ENCODE data around the gene FGFR2. TPM values are rescaled to one million over a fixed set of nuclear protein-coding genes. Genes with fewer than 3 reads are reported as not detected.

Gene FGFR2
- total RNA-seq, 1 experiment from 2014 or later = 135 TPM

DNA sequence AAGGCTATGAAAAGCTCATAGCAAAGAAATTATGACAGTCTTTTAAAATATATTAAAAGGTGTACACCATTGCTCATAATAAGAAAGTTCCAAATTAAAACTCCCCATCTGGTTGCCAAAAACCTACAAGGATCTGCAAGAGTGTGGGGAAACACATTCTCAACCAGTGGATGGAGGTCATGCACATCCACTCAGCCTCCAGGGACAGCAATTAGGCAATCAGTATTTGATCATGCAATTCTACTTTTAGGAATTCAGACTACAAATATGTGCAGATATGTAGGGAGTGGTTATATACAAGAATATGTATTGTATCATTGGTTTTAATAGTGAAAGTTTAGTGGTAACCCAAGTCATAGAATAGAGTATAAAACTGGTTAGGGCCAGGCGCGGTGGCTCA lies 157.8 kb downstream of the FGFR2 start:
- no CpG with 5 or more reads among the region's 2 CpGs for WGBS (ENCODE audit: extremely low coverage, insufficient read length, low lambda C conversion rate)
- Mint-ChIP-seq H3K4me1 (peaks cover 28 to 29% of the 10 kb centered on the region in 2 experiments), H3K27ac (no peak overlapping the region), H3K4me3 (no peak overlapping the region), H3K36me3 (ENCODE audit: insufficient read depth in 1 of 3, low read depth in 3 of 3) (no peaks in the 10 kb centered on the region), H3K9me3 (no peaks in the 10 kb centered on the region), H3K27me3 (ENCODE audit: low read depth) (peaks cover 2% of the 10 kb centered on the region)
- no peak overlapping the region for H2BK5ac ChIP-seq (ENCODE audit: insufficient read length, low read length)
- no peak overlapping the region for H2BK20ac ChIP-seq (ENCODE audit: low read depth, low read length, poor library complexity, severe bottlenecking)
- H4K20me1 ChIP-seq (ENCODE audit: control insufficient read depth, insufficient read depth, insufficient read length) = no peaks in the 10 kb centered on the region
- H3K23me2 ChIP-seq (ENCODE audit: insufficient read length, low read depth, low read length, poor library complexity, severe bottlenecking) = no peaks in the 10 kb centered on the region
- H3K4me1 ChIP-seq (ENCODE audit: insufficient read depth, low read length) = no peaks in the 10 kb centered on the region
- no peaks in the 10 kb centered on the region for H3K79me2 ChIP-seq (ENCODE audit: insufficient read depth, low read length)
- no peak overlapping the region for H2BK12ac ChIP-seq (ENCODE audit: insufficient read length, low read depth, low read length)
- H3K56ac ChIP-seq (ENCODE audit: insufficient read length, low read depth, low read length) = no peak overlapping the region
- H3T11ph ChIP-seq (ENCODE audit: low read length) = no peak overlapping the region
- no peak overlapping the region for H4K5ac ChIP-seq (ENCODE audit: insufficient read length, low read depth, low read length)
- H4K91ac ChIP-seq (ENCODE audit: insufficient read length, low read depth, low read length) = no peak overlapping the region
- no peak overlapping the region for H3K23ac ChIP-seq (ENCODE audit: insufficient read length, low read depth, low read length)
- no peak overlapping the region for H4K8ac ChIP-seq (replicated peaks; ENCODE audit: insufficient read length, low read depth, low read length)
- no peaks in the 10 kb centered on the region for H3K9me3 ChIP-seq (ENCODE audit: control insufficient read depth, low read depth, low read length)
- no peak overlapping the region for H3K4me2 ChIP-seq (ENCODE audit: insufficient read depth, insufficient read length, low read length)
- no peak overlapping the region for H3K4ac ChIP-seq (ENCODE audit: low read depth, low read length)
- H3K9ac ChIP-seq (ENCODE audit: extremely low read depth, insufficient read length, low read length) = no peak overlapping the region
- no peaks in the 10 kb centered on the region for H3K27me3 ChIP-seq (ENCODE audit: insufficient read depth, low read length)
- H2BK15ac ChIP-seq (ENCODE audit: low read depth, low read length) = no peak overlapping the region
- no peak overlapping the region for H3K14ac ChIP-seq (ENCODE audit: insufficient read depth, low read length)
- no peaks in the 10 kb centered on the region for H3K79me1 ChIP-seq (ENCODE audit: insufficient read depth, low read depth, low read length, poor library complexity, severe bottlenecking)
- H2AK5ac ChIP-seq (ENCODE audit: insufficient read length, low read length) = no peak overlapping the region
- no peak overlapping the region for H3K18ac ChIP-seq (ENCODE audit: insufficient read length, low read depth, low read length)
- no peak for DNase-seq
- H2AFZ ChIP-seq (ENCODE audit: low read length) = no peak overlapping the region
- no peak overlapping the region for H2BK120ac ChIP-seq (ENCODE audit: low read depth, low read length, poor library complexity, severe bottlenecking)
- H3K27ac ChIP-seq (ENCODE audit: insufficient read length, low read depth, low read length) = no peak overlapping the region
- TF ChIP-seq, protein P1, sequence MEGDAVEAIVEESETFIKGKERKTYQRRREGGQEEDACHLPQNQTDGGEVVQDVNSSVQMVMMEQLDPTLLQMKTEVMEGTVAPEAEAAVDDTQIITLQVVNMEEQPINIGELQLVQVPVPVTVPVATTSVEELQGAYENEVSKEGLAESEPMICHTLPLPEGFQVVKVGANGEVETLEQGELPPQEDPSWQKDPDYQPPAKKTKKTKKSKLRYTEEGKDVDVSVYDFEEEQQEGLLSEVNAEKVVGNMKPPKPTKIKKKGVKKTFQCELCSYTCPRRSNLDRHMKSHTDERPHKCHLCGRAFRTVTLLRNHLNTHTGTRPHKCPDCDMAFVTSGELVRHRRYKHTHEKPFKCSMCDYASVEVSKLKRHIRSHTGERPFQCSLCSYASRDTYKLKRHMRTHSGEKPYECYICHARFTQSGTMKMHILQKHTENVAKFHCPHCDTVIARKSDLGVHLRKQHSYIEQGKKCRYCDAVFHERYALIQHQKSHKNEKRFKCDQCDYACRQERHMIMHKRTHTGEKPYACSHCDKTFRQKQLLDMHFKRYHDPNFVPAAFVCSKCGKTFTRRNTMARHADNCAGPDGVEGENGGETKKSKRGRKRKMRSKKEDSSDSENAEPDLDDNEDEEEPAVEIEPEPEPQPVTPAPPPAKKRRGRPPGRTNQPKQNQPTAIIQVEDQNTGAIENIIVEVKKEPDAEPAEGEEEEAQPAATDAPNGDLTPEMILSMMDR (conservative IDR thresholded peaks at IDR 0.05) = no peak

Measured in H9 (cell line).